HepG2 (cell line): Measurements from ENCODE around the gene NLRP6. TPM values are rescaled to one million over a fixed set of nuclear protein-coding genes. Genes with fewer than 3 reads are reported as not detected.

Experiments used
- ATAC-seq: fragments of 200-7000 bp; cut with Tn5 transposase; 3 replicates; pipeline ENCODE4 v1.9.1; 2020; ENCODE audit warnings: mild to moderate bottlenecking, moderate library complexity
- BruUV-seq: library from RNA; stranded (reverse); fragments of 400-500 nt; replicated peaks from 2 replicates; lab custom pipeline; 2021; lab: Mats Ljungman, UMichigan
- CTCF ChIA-PET: fragments of 300-600 bp; formaldehyde crosslinking; extraction: SDS; loops from one replicate; lab custom pipeline; 2021; ENCODE audit warnings: low total read pairs, inconsistent platforms, low intra/inter-chr PET ratio; lab: Yijun Ruan, JAX
- POLR2A ChIA-PET: fragments of 350-600 bp; sonication (Branson Sonifier 250); formaldehyde crosslinking; loops from one replicate; lab custom pipeline; 2020; ENCODE audit warnings: antibody characterized with exemption, inconsistent platforms; lab: Yijun Ruan, JAX
- DNase-seq: peaks from one replicate; pipeline ENCODE4 v3.0.0-alpha.2; 2015; ENCODE audit warnings: low spot score
- FAIRE-seq: peaks from 3 replicates; lab custom pipeline; 2011; peaks lifted over from hg19 to GRCh38; lab: Jason Lieb, UNC
- H2AFZ ChIP-seq: one replicate; pipeline ENCODE4 v1.6.1; 2011; ENCODE audit warnings: low read length, inconsistent platforms
- H3K27ac ChIP-seq: fragments of 300-600 bp; 3 replicates; pipeline ENCODE4 v1.8.0; 2011; ENCODE audit warnings: mixed run types, mild to moderate bottlenecking, mixed read lengths, low read length, inconsistent platforms; ENCODE audit not compliant: insufficient read depth; ENCODE audit errors: extremely low read length
- H3K27me3 ChIP-seq, 2 experiments: fragments of 200-600 bp in 1 of 2; 2 replicates in 1 of 2; 3 replicates in 1 of 2; pipeline versions ENCODE4 v1.6.0 to v1.8.0; 2011; ENCODE audit warnings: low read length in 2 of 2, mild to moderate bottlenecking in 2 of 2, moderate library complexity in 2 of 2, inconsistent platforms in 1 of 2; ENCODE audit not compliant: insufficient read depth in 2 of 2, control insufficient read depth in 1 of 2
- H3K36me3 ChIP-seq, 2 experiments: fragments of 200-600 bp in 1 of 2; replicated peaks in 1 of 2; 2 replicates in 1 of 2; 3 replicates in 1 of 2; pipeline versions ENCODE4 v1.5.1 to v1.8.0; 2011; ENCODE audit warnings: low read length in 2 of 2, inconsistent platforms in 1 of 2; ENCODE audit not compliant: insufficient read depth in 2 of 2, control insufficient read depth in 1 of 2
- H3K4me1 ChIP-seq: 2 replicates; pipeline ENCODE4 v1.5.1; 2012; ENCODE audit warnings: low read length, inconsistent platforms; ENCODE audit not compliant: insufficient read depth
- H3K4me2 ChIP-seq: 2 replicates; pipeline ENCODE4 v1.6.0; 2011; ENCODE audit warnings: low read depth, low read length, inconsistent platforms
- H3K4me3 ChIP-seq, 3 experiments: fragments of 200-600 bp in 1 of 3; sonication (generic), shearing (Covaris generic) in 1 of 3; replicated peaks in 1 of 3; 2 replicates each; pipeline ENCODE4 v1.5.1; 2011 to 2016; ENCODE audit warnings: low read length in 3 of 3, inconsistent platforms in 2 of 3, low read depth in 2 of 3, mild to moderate bottlenecking in 2 of 3, control low read depth in 1 of 3, mixed read lengths in 1 of 3; ENCODE audit not compliant: insufficient read depth in 1 of 3
- H3K79me2 ChIP-seq: one replicate; pipeline ENCODE4 v1.6.1; 2011; ENCODE audit warnings: low read length, inconsistent platforms; ENCODE audit not compliant: insufficient read depth
- H3K9ac ChIP-seq: 2 replicates; pipeline ENCODE4 v1.6.0; 2011; ENCODE audit warnings: mild to moderate bottlenecking, low read depth, low read length, inconsistent platforms; ENCODE audit not compliant: insufficient read depth
- H3K9me3 ChIP-seq: 2 replicates; pipeline ENCODE4 v1.5.1; 2012; ENCODE audit warnings: mild to moderate bottlenecking, low read length
- H4K20me1 ChIP-seq: 2 replicates; pipeline ENCODE4 v1.6.0; 2011; ENCODE audit warnings: inconsistent platforms, mild to moderate bottlenecking, low read length, moderate library complexity; ENCODE audit not compliant: insufficient read depth
- AHR ChIP-seq: IDR thresholded peaks from 2 replicates; pipeline ENCODE4 v1.6.1; 2018; ENCODE audit warnings: missing genetic modification reagents, missing compliant biosample characterization
- CREM ChIP-seq, 2 experiments: sonication (generic) in 1 of 2; formaldehyde crosslinking in 1 of 2; IDR thresholded peaks; 2 replicates each; pipeline versions ENCODE4 v1.4.0 to v1.6.1; 2016 to 2020; ENCODE audit warnings: antibody characterized with exemption in 1 of 2, mild to moderate bottlenecking in 1 of 2, missing genetic modification reagents in 1 of 2
- EED ChIP-seq: sonication (generic); formaldehyde crosslinking; IDR thresholded peaks from 2 replicates; pipeline ENCODE4 v1.5.0; 2020; ENCODE audit warnings: mild to moderate bottlenecking, missing genetic modification reagents
- FOXP1 ChIP-seq, 2 experiments: fragments of 450-650 bp in 1 of 2; IDR thresholded peaks; 2 replicates each; pipeline ENCODE4 v1.6.1; 2017 to 2018; ENCODE audit warnings: antibody characterized with exemption in 1 of 2
- HCFC1 ChIP-seq: fragments of 150-350 bp; IDR thresholded peaks from 2 replicates; pipeline ENCODE4 v1.6.1; 2014; ENCODE audit warnings: low read depth, low read length
- NBN ChIP-seq: fragments of 450-650 bp; conservative IDR thresholded peaks from 2 replicates; pipeline ENCODE4 v1.6.1; 2017
- NCOA2 ChIP-seq: sonication (generic); formaldehyde crosslinking; IDR thresholded peaks from 2 replicates; pipeline ENCODE4 v1.8.0; 2022; ENCODE audit warnings: inconsistent platforms
- NFYC ChIP-seq: IDR thresholded peaks from 2 replicates; pipeline ENCODE4 v1.6.1; 2016; ENCODE audit warnings: missing genetic modification reagents, missing compliant biosample characterization
- PAF1 ChIP-seq: IDR thresholded peaks from 2 replicates; pipeline ENCODE4 v1.6.1; 2016; ENCODE audit warnings: missing genetic modification reagents, missing compliant biosample characterization
- SNRNP70 ChIP-seq: fragments of 200-400 bp; formaldehyde crosslinking; IDR thresholded peaks from 2 replicates; pipeline ENCODE4 v1.6.1; 2017; ENCODE audit warnings: mild to moderate bottlenecking, low read depth, low read length, moderate library complexity
- ZBTB33 ChIP-seq: sonication (generic); formaldehyde crosslinking; IDR thresholded peaks from 2 replicates; pipeline ENCODE4 v1.4.0; 2020; ENCODE audit warnings: missing genetic modification reagents
- ZBTB38 ChIP-seq: sonication (generic); formaldehyde crosslinking; IDR thresholded peaks from 2 replicates; pipeline ENCODE4 v1.5.1; 2020; ENCODE audit warnings: mild to moderate bottlenecking, missing genetic modification reagents
- WGBS: methylation state at CpG from one replicate; pipeline ENCODE4 v1.1.6; 2017; ENCODE audit warnings: low lambda C conversion rate; 5-methylcytosine and 5-hydroxymethylcytosine counted together
- in situ Hi-C: cut with HindIII; loops from 2 replicates; pipeline ENCODE4 v1.10.0; 2017; ENCODE audit warnings: low pct_unique_long_range_greater_than_20kb; ENCODE audit not compliant: extremely low pct_ligation_motif_present
- intact Hi-C: fragments of 100-400 bp; cut with micrococcal nuclease; formaldehyde crosslinking; loops from one replicate; pipeline ENCODE4 v1.10.0; 2022; ENCODE audit not compliant: unreplicated experiment
- polyA plus RNA-seq, 8 experiments: library from polyadenylated mRNA; depleted of rRNA in 3 of 8; stranded (reverse) in 7 of 8; unstranded in 1 of 8; fragments of >200 nt; fragmentation: Illumina TruSeq in 4 of 8; extraction: Trizol in 4 of 8; gene quantifications; 2 replicates each; pipeline versions ENCODE4 v1.2.1 to v1.2.3, GENCODE V29; 2011 to 2016; ENCODE audit warnings: low read depth in 4 of 8, missing spikeins in 1 of 8, mixed read lengths in 1 of 8; ENCODE audit not compliant: insufficient read depth in 1 of 8
- total RNA-seq, 5 experiments: library from RNA; depleted of rRNA; stranded (reverse); fragments of >200 nt; fragmentation: Illumina TruSeq; extraction: Trizol; gene quantifications; 2 replicates each; pipeline ENCODE4 v1.2.3, GENCODE V29; 2016; ENCODE audit warnings: low read depth in 1 of 5

The NLRP6 gene
- total and polyA plus RNA-seq, 2 of the 13 experiments (the other 11 are each of a cell fraction or from before 2014, with no cell fraction given), result not detected

GRCh38 chr11:315516-315994 is 37.3 kb downstream of the NLRP6 start (continued):
- TF ChIP-seq AHR (CRISPR knock-in tag) (no peak), NBN (no peak), SNRNP70 (no peak)

- FAIRE-seq, result no peak
- peaks cover 10% of the 10 kb centered on the region for H3K79me2 ChIP-seq
- in situ Hi-C loops (no loop called here), intact Hi-C loops (no loop called here)
- no peak overlapping the region for H3K27ac ChIP-seq
- WGBS, result 91% methylated on average over 35 of the region's 64 CpGs
- H4K20me1 ChIP-seq, result no peaks in the 10 kb centered on the region
- H2AFZ ChIP-seq, result no peak overlapping the region
- H3K4me1 ChIP-seq, result peaks cover 61% of the 10 kb centered on the region
- H3K27me3 ChIP-seq, result no peaks in the 10 kb centered on the region
- no peak overlapping the region for H3K9ac ChIP-seq
- no peak overlapping the region for H3K4me2 ChIP-seq
- no peak for TF ChIP-seq PAF1 (CRISPR knock-in tag)
- no peak for TF ChIP-seq NCOA2 (CRISPR knock-in tag)
- peak; percentile 48; the same call in 1 of the 2 replicates for TF ChIP-seq ZBTB38 (CRISPR knock-in tag)
- no peak for TF ChIP-seq HCFC1
- no peak for TF ChIP-seq FOXP1 (IDR thresholded peaks at IDR 0.05)
- no peak for TF ChIP-seq FOXP1 (CRISPR knock-in tag; IDR thresholded peaks at IDR 0.05)
- TF ChIP-seq CREM (IDR thresholded peaks at IDR 0.05), result no peak
- TF ChIP-seq CREM (CRISPR knock-in tag; IDR thresholded peaks at IDR 0.05), result no peak
- no peak for TF ChIP-seq NFYC (CRISPR knock-in tag)
- TF ChIP-seq ZBTB33 (CRISPR knock-in tag), result 0 out of 2 replicates have a peak, but pooled peaks have one; percentile 35
- TF ChIP-seq EED (CRISPR knock-in tag), result no peak
- H3K4me3 ChIP-seq, result no peak overlapping the region
- H3K9me3 ChIP-seq, result no peaks in the 10 kb centered on the region
- no peaks in the 10 kb centered on the region for H3K36me3 ChIP-seq
- POLR2A ChIA-PET, result interaction anchor here (0.8 to 2.2 kb wide), 5 partner anchors 8 to 39 kb away, joined by 5 to 12 read pairs (median 7); partner anchors contain the start of gene IFITM2
- BruUV-seq, result no TSS peak
- CTCF ChIA-PET, result no interaction called here
- DNase-seq, result no peak
- no peak for ATAC-seq
These were observed 38.0 kb downstream of the NLRP6 start for GRCh38 chr11:316031-316701.
